HT1080 (cell line): ENCODE results near the gene CHD2. TPM values are rescaled to one million over a fixed set of nuclear protein-coding genes. Genes with fewer than 3 reads are reported as not detected.

ENCODE experiments used
- DNase-seq: peaks from one replicate; pipeline ENCODE4 v3.0.0-alpha.2; 2015; ENCODE audit warnings: low read depth
- total RNA-seq: library from RNA; depleted of rRNA; stranded (reverse); fragments of >200 nt; shearing (Covaris generic); gene quantifications from 2 replicates; pipeline ENCODE4 v1.2.3, GENCODE V29; 2014

The CHD2 gene
- total RNA-seq, 1 experiment from 2014 or later, result 28.1 TPM

GRCh38 chr15:92959219-92959618 is 59.1 kb downstream of the CHD2 start:
- no peak for DNase-seq

GRCh38 chr15:92960996-92961681 is 61.0 kb downstream of the CHD2 start:
- DNase-seq, result no peak

DNA sequence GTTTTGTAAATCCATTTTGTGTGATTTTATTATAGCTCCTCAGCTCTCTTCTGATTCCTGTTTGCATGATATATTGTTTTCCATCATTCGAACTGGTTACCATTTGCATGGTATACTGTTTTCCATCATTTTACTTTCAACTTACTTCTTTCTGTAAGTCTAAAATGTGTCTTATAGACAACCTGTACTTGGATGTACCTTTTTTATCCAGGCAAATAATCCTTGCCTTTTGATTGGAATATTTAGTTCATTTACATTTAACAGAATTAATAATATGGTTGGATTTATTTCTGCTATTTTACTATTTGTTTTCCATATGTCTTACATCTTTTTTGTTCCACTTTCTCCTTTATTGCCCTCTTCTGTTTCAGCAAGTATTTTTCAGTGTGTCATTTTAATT is 62.8 kb downstream of the CHD2 start:
- no peak for DNase-seq

DNA sequence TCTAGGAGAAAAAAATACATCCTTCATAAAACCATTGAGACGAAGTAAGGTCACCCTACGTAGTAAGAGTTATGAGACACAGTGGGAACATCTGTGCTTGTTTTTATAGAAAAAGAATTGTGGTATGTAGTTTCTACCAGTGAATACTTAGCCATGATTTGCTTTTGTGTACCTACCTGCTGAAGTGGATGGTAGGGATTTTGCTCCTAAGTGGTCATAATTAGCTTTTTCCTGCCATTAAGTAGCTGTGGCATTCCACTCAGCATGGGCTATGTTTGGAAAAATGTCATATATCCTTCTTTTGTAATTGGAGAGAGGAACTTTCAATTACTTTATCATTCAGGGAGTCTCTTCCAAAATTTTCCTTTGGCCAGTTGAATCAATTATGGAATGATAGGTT is 63.7 kb downstream of the CHD2 start:
- DNase-seq, result no peak

- no peak for DNase-seq
Measured at GRCh38 chr15:92968926-92969651, 69.0 kb downstream of the CHD2 start.

GRCh38 chr15:92970656-92971055 is 70.5 kb downstream of the CHD2 start:
- no peak for DNase-seq

DNA sequence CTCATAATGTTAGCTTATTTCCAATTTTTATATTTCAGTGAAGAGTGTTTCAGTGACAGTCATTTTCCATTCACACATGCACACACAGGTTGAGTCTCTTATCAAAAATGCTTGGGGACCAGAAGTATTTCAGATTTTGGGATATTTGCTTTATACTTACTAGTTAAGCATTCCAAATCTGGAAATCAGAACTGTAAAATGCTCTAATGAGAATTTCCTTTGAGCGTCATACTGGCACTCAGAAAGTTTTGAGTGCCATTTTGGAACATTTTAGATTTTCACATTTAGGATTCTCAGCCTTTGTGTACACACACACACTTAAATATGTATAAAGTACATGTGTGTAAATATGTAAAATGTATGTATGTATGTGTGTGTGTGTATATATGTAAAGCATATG is 71.0 kb downstream of the CHD2 start:
- no peak for DNase-seq

GRCh38 chr15:92971713-92972112 is 71.6 kb downstream of the CHD2 start:
- DNase-seq, result no peak

DNA sequence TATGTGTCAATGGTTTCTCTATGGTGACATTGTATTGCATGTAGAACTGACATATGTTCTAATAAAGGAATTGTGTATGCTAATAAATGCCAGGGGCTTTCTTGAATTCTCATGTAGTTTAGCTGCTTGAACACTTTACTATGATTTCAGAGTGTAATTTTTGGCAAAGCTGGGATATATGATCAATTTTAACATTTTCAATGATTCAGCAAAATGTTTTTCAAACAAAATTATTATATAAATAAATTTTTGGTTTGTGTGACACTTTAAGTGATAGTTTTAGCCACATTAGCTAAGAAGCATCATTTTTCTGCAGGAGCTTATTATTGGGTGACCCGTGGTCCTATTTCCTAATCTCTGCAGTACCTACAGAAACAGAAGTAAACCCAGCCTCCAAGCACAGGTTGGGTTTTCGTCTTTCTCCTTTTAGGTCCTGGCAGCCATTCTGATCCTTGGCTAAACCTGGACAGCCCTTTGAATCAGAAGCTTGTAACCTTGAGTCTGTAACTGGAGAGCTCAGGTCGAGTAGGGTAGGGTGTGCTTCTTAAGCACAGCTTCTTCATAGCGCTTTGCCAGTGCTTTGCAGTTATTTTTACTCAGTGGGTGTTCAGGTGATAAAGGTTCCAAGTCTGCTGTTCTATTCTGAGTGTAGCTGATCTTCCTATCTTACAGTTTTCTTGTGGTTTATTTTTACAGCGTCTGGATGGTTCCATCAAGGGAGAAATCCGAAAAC is 74.2 kb downstream of the CHD2 start:
- DNase-seq, result no peak

GRCh38 chr15:92979011-92979701 is 79.0 kb downstream of the CHD2 start:
- DNase-seq, result peak; percentile 87

GRCh38 chr15:92981333-92981732 is 81.2 kb downstream of the CHD2 start:
- peak; percentile 97 for DNase-seq

- DNase-seq, result no peak
Measured at GRCh38 chr15:92984161-92984560, 84.0 kb downstream of the CHD2 start.

DNA sequence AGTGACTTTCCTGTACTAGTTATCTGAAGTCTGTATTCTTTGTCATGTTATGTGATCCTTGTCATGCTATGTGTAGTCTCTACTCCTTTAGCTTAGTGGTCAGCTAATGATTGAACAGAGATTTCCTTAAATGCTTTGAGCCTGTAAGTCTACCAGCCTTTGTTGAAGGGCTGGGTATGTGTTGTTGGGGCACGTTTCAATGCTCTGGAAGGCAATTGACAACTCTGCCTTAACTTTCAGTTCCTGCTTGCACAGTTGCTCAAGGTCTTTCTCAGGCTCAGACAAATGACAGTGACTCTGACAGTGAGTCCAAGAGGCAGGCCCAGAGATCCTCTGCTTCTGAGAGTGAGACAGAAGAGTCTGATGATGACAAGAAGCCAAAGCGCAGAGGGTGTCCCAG is 89.3 kb downstream of the CHD2 start:
- DNase-seq, result no peak

DNA sequence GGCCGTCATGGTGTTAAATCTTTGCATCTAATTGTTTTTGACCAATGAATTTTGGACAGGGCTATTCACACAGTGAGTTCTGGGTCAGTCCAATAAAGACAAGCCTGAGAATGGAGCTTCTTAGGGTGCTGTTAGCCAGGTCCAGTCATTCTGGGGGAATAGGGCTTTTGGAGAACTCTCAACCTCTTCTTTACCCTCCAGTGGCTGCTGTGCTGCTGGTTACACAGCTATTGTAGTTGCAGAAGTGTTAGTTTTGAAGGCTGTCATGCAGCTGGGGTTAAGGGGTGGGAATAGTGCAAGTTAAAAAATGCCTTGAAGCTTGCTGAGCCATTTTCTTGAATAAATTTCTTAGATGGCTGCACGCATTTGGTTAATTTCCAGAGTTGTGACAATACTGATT is 89.9 kb downstream of the CHD2 start:
- DNase-seq, result no peak

- DNase-seq, result no peak
Measured at GRCh38 chr15:92992720-92993119, 92.6 kb downstream of the CHD2 start.

DNA sequence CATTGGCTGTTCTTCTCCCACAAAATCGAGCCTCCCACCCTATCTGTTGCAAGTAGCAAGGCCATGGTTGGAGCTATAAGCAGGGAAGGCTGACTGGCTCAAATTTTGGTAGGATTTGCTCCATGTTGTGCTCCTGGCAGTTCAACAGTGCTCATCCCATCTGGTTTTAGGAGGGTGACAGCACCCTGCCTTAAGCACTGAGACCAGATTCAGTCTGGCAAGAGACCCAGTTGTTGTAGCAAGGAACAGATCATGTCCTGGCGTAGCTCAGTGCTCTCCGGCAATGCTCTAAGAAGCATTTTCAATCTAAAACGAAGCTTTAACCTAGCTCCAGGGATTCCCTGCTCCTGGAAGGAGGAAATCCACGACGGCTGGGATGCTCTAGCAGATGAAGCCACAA is 97.7 kb downstream of the CHD2 start:
- DNase-seq, result no peak

- no peak for DNase-seq
Measured at GRCh38 chr15:93001156-93001555, 101.0 kb downstream of the CHD2 start.

- no peak for DNase-seq
Measured at GRCh38 chr15:93001881-93002280, 101.8 kb downstream of the CHD2 start.

GRCh38 chr15:93005133-93005532 is 105.0 kb downstream of the CHD2 start:
- no peak for DNase-seq

DNA sequence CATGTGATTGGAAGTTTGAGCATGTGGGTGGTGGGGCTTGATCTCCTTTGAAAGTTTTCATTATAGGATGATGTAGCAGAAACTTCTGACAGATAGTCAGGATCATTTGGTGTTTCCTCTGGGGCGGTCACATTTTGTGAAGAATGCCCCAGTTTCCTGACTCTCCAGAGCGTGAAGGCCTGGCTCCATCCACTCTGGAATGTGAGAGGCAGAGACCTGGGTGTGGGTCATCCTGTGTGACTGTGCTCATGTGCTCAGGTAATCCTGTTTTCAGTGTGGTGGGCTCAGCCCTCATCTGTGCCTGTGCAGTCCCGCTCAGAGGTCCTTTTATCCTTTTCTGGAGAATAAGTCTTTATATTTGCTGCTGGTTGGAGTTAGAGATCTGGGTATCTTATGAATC is 107.9 kb downstream of the CHD2 start:
- no peak for DNase-seq

GRCh38 chr15:93012786-93013185 is 112.7 kb downstream of the CHD2 start:
- no peak for DNase-seq

DNA sequence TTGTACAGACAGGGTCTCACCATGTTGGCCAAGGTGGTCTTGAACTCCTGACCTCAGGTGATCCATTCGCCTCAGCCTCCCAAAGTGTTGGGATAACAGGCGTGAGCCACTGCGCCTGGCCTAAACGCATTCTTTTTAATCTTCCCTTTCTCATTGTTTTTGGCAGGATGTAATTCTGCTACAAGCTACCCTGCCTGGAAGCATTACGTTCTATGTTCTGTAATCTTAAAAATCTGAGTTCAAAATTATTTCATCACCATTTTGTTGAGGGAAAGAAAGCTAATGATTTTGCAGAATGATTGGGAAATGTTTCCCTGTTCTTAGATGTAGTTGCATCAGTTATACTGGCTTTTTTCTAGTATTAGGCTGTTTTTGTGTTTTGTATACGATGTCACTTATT is 117.4 kb downstream of the CHD2 start:
- DNase-seq, result no peak
